Ecto neural progenitor cell (in vitro differentiated cells): ENCODE data around the gene CDCA5.
"Not testable (repeated sequence)": the region's sequence is repeated elsewhere in the genome, so short reads cannot be mapped to it uniquely, and the experiment has no call there.

Source experiments
- DNase-seq: peaks from one replicate; pipeline ENCODE4 v3.0.0-alpha.2; 2018; ENCODE audit warnings: low spot score

CDCA5 gene

GRCh38 chr11:65118891-65119669, 35.2 kb upstream of the CDCA5 start:
- not testable (repeated sequence) for DNase-seq

- DNase-seq = no peak
Measured at GRCh38 chr11:65118097-65118837, 34.4 kb upstream of the CDCA5 start.

GRCh38 chr11:65117206-65118096, 33.6 kb upstream of the CDCA5 start, which contains the start of gene ZNHIT2:
Gene ZNHIT2 (minus strand): TSS chr11:65117701. CDS start chr11:65117653, 48 bp downstream.
- DNase-seq = peak; percentile 99

DNA sequence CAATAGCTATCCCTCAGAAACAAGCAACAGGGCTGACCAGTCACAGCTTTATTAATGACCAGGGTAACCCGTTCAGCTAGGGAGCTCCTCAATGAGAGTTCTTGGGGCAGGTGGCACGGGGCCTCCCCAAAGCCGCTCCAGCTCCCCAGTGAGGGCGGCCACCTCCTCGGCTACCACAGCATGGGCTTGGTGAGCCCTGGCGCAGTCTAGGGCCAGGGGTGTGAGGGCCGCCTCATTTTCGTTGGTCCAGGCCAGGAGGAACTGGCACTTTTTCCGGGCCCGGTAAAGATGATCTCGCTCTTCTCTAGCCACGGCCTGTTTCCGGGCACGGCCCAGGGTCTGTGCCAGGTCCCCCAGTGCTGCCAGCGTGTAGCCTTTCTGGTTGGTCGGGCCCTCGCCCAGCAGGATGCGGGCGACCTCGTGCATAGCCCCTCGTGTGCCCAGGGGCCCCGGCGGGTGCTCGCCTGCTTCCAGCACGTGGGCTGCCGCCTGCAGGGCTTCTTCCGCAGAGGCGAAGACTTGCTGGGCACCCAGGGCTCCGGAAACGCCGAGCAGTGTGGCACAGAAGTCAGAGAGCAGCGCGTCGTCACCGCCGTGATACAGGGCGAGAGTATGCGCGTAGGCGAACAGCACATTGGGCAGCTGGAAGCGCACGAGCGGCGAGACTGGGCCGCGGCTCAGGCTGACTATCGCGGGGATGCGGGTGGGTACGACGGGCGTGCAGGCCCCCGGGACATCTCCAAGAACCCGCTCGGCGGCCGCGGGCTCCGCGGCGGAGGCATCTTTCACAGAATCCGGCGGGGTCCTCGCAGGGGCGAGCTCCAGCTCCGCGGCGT, 32.7 kb upstream of the CDCA5 start:
- peak; percentile 47 for DNase-seq

GRCh38 chr11:65115361-65116082, 31.7 kb upstream of the CDCA5 start:
- DNase-seq = peak; percentile 45

DNA sequence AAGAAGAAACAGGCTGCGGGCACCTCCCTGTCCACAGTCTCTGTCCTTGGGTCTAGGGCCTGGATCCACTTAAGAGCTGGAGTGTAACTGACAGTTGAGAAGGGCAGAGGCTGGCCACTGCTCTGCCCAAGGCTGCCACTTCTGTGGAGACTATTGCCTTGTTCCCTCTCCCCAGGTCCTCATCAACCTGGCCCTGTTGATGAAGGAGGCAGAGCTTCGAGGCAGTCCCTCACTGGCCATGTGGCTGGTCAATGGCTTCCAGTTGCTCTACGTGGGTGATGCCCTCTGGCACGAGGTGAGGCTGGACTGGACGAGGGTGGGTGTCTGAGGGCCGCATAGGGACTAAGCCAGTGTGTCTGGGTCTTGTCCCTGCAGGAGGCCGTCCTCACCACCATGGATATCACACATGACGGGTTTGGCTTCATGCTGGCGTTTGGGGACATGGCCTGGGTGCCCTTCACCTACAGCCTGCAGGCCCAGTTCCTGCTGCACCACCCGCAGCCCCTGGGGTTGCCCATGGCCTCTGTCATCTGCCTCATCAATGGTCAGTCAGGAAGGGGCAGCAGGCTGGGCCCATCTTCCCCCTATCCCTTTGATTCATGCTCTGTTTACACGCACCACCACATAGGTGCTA, 30.8 kb upstream of the CDCA5 start:
- peak; percentile 43 for DNase-seq

DNA sequence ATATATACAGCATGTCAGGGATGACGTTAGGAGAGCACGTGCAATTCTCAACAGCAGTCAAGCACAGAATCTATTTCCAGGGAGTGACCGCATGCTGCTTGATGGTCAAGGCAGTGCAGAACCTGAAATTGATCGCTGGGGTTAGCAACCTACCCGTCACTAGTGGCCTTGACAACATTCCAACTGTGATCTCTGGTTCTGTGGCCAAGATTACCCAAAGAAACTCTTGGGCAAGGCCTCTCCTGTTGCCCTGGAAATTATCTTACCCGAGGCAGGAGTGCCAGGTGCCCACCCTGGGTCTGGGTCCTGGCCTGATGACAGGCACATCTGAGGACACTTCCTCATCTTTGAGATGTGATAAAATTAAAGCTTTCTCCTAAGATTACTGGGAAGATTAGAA, 30.0 kb upstream of the CDCA5 start:
- DNase-seq = no peak

- no peak for DNase-seq
Measured at GRCh38 chr11:65113361-65113756, 29.5 kb upstream of the CDCA5 start.

DNA sequence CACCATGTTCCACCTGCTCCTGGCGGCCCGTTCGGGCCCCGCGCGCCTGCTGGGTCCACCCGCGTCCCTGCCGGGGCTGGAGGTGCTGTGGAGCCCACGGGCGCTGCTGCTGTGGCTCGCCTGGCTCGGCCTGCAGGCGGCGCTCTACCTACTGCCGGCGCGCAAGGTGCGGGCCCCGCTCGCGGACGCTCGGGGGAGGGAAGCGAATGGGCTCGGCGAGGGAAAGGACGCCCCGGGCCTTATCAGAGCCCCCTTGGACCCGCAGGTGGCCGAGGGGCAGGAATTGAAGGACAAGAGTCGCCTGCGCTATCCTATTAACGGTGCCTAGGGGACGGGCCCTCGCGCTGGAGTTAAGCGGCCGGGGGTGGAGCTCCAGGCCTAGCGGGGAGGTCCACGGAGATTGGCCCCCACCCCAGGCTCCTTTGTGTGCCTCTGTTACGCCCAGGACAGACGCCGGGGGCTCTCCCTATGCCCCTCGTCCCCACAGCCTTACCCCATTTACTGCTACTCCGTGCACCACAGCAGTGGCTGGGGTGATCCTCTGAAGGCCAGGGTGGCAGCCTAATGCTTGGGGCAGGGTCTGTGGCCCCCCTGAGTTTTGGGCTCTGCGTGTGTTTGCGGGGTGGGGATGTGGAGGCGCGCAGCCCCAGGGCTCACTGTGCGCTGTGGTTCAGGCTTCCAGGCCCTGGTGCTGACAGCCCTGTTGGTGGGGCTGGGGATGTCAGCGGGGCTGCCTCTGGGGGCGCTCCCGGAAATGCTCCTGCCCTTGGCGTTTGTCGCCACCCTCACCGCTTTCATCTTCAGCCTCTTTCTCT, 28.9 kb upstream of the CDCA5 start:
- DNase-seq = peak; percentile 65

DNA sequence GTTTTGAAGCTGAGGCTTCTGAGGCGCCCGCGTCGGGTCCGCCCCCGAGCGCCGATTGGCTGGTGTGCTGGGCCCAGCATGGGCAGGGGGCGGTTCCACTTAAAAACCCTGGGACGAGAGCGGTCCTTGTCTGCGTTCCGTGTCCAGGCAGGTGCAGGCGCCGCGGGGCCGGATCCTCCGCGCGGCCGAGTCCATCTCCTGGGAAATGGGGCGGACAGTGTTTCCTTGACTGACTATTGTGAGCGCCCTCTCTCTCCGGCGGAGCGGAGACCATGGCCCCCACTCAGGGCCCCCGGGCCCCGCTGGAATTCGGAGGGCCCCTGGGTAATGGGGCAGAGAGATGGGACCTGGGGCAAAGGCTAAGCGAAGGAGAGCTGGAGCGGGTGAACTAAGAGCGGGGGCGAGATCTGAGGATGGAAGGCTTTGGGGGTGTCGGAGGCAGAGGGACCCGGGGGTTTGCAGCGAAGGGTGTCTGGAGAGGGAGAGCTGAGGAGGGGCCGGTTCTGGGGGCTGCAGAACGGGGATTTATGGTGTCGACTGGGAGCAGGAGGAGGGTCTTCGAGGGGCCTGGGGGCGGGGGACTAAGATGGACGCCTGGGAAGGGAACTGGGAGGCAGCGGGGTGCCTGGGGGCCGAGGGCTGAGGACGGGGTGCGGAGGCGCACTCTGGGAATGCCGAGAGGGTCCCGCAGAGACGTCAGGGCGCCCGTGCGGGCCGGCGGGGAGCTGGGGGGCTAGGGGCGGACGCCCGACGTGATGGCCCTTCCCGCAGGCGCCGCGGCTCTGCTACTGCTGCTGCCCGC, 28.1 kb upstream of the CDCA5 start, which contains the start of gene TM7SF2:
Gene TM7SF2, plus strand, starts transcription at position 129 of the 802 bp plus-strand sequence. Its CDS starts 144 bp downstream, at position 273.
- DNase-seq = peak; percentile 97

DNA sequence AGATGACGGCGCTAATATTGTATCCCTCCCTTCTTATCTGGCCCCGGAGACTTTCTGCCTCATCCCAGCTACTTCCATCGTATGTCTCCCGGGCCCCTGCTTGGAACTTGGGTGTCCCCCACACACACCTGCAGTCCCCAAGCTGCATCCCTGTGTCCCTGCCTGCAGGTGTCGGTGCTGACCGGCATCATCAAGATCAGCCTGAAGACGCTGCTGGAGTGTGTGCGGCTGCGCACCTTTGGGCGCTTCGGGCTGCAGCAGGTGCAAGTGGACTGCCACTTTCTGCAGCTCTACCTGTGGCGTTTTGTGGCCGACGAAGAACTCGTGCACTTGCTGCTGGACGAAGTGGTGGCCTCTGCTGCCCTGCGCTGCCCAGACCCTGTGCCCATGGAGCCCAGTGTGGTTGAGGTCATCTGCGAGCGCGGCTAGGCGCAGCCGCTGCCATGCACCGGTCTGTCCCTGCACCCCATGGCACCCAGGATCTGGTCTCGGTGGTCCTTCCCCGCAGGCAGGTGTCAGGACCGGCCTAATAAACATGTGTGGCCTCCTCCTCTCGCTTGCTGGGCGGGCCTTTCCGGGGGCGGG, 27.4 kb upstream of the CDCA5 start:
- no peak for DNase-seq

DNA sequence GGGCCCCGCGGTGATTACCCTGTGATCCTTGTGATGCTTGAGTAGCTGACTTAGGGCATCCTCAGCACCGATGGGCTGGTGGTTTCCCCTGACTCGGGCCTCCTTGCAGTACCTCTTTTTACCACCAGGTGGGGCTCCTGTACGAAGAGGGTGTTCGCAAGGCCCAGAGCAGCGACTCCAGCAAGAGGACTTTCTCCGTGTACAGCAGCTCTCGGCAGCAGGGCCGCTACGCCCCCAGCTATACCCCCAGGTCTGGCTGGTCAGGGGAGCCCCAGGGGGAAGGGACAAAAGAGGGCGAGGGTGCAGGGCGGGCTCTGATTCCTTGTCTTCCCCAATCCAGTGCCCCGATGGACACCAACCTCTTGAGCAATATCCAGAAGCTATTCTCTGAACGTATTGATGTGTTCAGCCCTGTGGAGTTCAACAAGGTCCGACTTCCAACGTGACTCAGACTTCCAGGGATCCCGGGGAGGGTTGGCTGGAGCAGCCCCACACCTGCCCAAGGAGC, 26.6 kb upstream of the CDCA5 start:
- DNase-seq = peak; percentile 92

- DNase-seq = peak; percentile 44
Measured at GRCh38 chr11:65109231-65110198, 25.7 kb upstream of the CDCA5 start.

- DNase-seq = no peak
Measured at GRCh38 chr11:65108469-65109123, 24.8 kb upstream of the CDCA5 start.

DNA sequence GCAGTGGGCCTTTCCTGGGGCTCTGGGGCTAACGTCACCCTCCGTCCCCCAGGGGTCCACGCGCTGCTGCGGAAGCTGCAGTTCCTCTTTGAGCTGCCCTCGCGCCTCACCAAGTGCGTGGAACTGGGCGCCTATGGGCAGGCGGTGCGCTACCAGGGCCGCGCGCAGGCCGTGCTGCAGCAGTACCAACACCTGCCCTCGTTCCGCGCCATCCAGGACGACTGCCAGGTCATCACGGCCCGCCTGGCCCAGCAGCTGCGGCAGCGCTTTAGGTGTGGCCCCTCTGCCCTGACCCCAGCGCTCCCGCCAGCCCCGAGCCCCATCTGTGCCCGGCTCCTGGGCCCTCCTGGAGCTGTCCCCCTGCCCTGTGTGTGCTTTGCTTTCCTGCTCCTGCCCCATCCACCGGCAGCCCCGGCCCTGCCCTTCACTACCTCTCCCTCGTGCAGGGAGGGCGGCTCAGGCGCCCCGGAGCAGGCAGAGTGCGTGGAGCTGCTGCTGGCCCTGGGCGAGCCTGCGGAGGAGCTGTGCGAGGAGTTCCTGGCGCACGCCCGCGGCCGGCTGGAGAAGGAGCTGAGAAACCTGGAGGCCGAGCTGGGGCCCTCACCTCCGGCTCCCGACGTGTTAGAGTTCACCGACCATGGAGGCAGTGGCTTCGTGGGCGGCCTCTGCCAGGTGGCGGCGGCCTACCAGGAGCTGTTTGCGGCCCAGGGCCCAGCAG, 24.1 kb upstream of the CDCA5 start:
- DNase-seq = peak; percentile 46
